Activated CD8-positive, alpha-beta T cell treated with anti-CD3 and anti-CD28 coated beads for 36 hours (primary cell): Measurements from ENCODE around the gene TMIE. TPM values are rescaled to one million over a fixed set of nuclear protein-coding genes. Genes with fewer than 3 reads are reported as not detected.
"Not testable (repeated sequence)": the region's sequence is repeated elsewhere in the genome, so short reads cannot be mapped to it uniquely, and the experiment has no call there.

Experiments used
- ATAC-seq: fragments of 200-7000 bp; cut with Tn5 transposase; one replicate; pipeline ENCODE4 v1.10.0; 2021; ENCODE audit warnings: mild to moderate bottlenecking, moderate library complexity
- CTCF ChIA-PET: fragments of 350-600 bp; sonication (Branson Sonifier 250); formaldehyde crosslinking; loops from one replicate; lab custom pipeline; 2021; ENCODE audit warnings: antibody characterized with exemption; lab: Charles Lee
- POLR2A ChIA-PET: fragments of 350-600 bp; sonication (Branson Sonifier 250); formaldehyde crosslinking; loops from one replicate; lab custom pipeline; 2021; ENCODE audit warnings: antibody characterized with exemption; lab: Charles Lee
- DNase-seq: peaks from one replicate; pipeline ENCODE4 v3.0.0-alpha.2; 2020
- H3K27ac Mint-ChIP-seq: one replicate; pipeline ENCODE4 v1.8.0; 2021; ENCODE audit warnings: mild to moderate bottlenecking, mixed read lengths
- H3K27me3 Mint-ChIP-seq: one replicate; pipeline ENCODE4 v1.8.0; 2021; ENCODE audit warnings: mixed read lengths
- H3K36me3 Mint-ChIP-seq: one replicate; pipeline ENCODE4 v1.8.0; 2021; ENCODE audit warnings: low read depth, mixed read lengths
- H3K4me1 Mint-ChIP-seq: one replicate; pipeline ENCODE4 v1.8.0; 2021; ENCODE audit warnings: low read depth, mixed read lengths
- H3K4me3 Mint-ChIP-seq: one replicate; pipeline ENCODE4 v1.8.0; 2021; ENCODE audit warnings: mild to moderate bottlenecking, moderate library complexity, mixed read lengths
- H3K9me3 Mint-ChIP-seq: one replicate; pipeline ENCODE4 v1.8.0; 2021; ENCODE audit warnings: mixed read lengths
- CTCF ChIP-seq: fragments of 200-600 bp; IDR thresholded peaks from one replicate; pipeline ENCODE4 v1.8.0; 2022; ENCODE audit warnings: antibody characterized with exemption, mild to moderate bottlenecking
- intact Hi-C: fragments of 100-400 bp; cut with micrococcal nuclease; formaldehyde crosslinking; loops from one replicate; pipeline ENCODE4 v1.10.0; 2022
- total RNA-seq, 2 experiments: library from RNA; stranded (reverse); gene quantifications; one replicate each; pipeline ENCODE4 v1.2.3, GENCODE V29; 2021

TMIE gene
- total RNA-seq, 2 experiments from 2014 or later = 0.81 to 0.90 TPM

- ChIA-PET POLR2A (no interaction called here), CTCF (no interaction called here)
- no peak for ATAC-seq
- Mint-ChIP-seq H3K36me3 (no peaks in the 10 kb centered on the region), H3K27ac (no peak overlapping the region), H3K9me3 (no peaks in the 10 kb centered on the region), H3K4me1 (no peaks in the 10 kb centered on the region), H3K27me3 (peaks cover 2% of the 10 kb centered on the region), H3K4me3 (no peak overlapping the region)
- intact Hi-C loops = no loop called here
- no peak for TF ChIP-seq CTCF
- no peak for DNase-seq
These were observed 41.9 kb downstream of the TMIE start for GRCh38 chr3:46742992-46743585.

GRCh38 chr3:46746711-46747110, 45.5 kb downstream of the TMIE start:
- ATAC-seq = no peak
- CTCF ChIA-PET = interaction anchor here (0.9 kb wide), 1 partner anchor 258 kb away, joined by 3 read pairs; no protein-coding TSS in a partner anchor
- no peak for DNase-seq
- Mint-ChIP-seq H3K27me3 (no peaks in the 10 kb centered on the region), H3K9me3 (no peaks in the 10 kb centered on the region), H3K4me3 (no peak overlapping the region), H3K27ac (no peak overlapping the region), H3K36me3 (no peaks in the 10 kb centered on the region), H3K4me1 (no peaks in the 10 kb centered on the region)
- intact Hi-C loops = no loop called here
- TF ChIP-seq CTCF = no peak
- POLR2A ChIA-PET = interaction anchor here (0.6 kb wide), 1 partner anchor 327 kb away, joined by 3 read pairs; no protein-coding TSS in a partner anchor

GRCh38 chr3:46748170-46748569, 47.0 kb downstream of the TMIE start:
- ChIA-PET POLR2A (interaction anchor here (1.1 kb wide), 1 partner anchor 10 kb away, joined by 3 read pairs; no protein-coding TSS in a partner anchor), CTCF (no interaction called here)
- Mint-ChIP-seq H3K4me3 (no peak overlapping the region), H3K4me1 (no peaks in the 10 kb centered on the region), H3K9me3 (no peaks in the 10 kb centered on the region), H3K27ac (no peak overlapping the region), H3K27me3 (no peaks in the 10 kb centered on the region), H3K36me3 (no peaks in the 10 kb centered on the region)
- no peak for DNase-seq
- ATAC-seq = no peak
- intact Hi-C loops = no loop called here
- no peak for TF ChIP-seq CTCF

- Mint-ChIP-seq H3K9me3 (no peaks in the 10 kb centered on the region), H3K27ac (no peak overlapping the region), H3K4me1 (peaks cover 2% of the 10 kb centered on the region), H3K36me3 (no peaks in the 10 kb centered on the region), H3K4me3 (no peak overlapping the region), H3K27me3 (no peaks in the 10 kb centered on the region)
- CTCF ChIA-PET = no interaction called here
- DNase-seq (no peak), ATAC-seq (no peak)
- POLR2A ChIA-PET = interaction anchor here (0.8 kb wide), 1 partner anchor 27 kb away, joined by 3 read pairs; no protein-coding TSS in a partner anchor
- intact Hi-C loops = no loop called here
- TF ChIP-seq CTCF = no peak
These were observed 47.9 kb downstream of the TMIE start for GRCh38 chr3:46749129-46749528.

- no peaks in the 10 kb centered on the region for H3K9me3 Mint-ChIP-seq
- DNase-seq (no peak), ATAC-seq (no peak)
- no peaks in the 10 kb centered on the region for H3K27me3 Mint-ChIP-seq
- POLR2A ChIA-PET = no interaction called here
- no peak for TF ChIP-seq CTCF
- CTCF ChIA-PET = no interaction called here
- peaks cover 2% of the 10 kb centered on the region for H3K4me1 Mint-ChIP-seq
- H3K4me3 Mint-ChIP-seq = no peak overlapping the region
- H3K36me3 Mint-ChIP-seq = no peaks in the 10 kb centered on the region
- intact Hi-C loops = no loop called here
- no peak overlapping the region for H3K27ac Mint-ChIP-seq
These were observed 49.4 kb downstream of the TMIE start for GRCh38 chr3:46750555-46751038.

GRCh38 chr3:46753127-46753526, 51.9 kb downstream of the TMIE start:
- H3K27ac Mint-ChIP-seq, H3K36me3 Mint-ChIP-seq, H3K4me3 Mint-ChIP-seq, H3K27me3 Mint-ChIP-seq, H3K9me3 Mint-ChIP-seq, intact Hi-C loops, H3K4me1 Mint-ChIP-seq, POLR2A ChIA-PET: not testable (repeated sequence)
- CTCF ChIA-PET = interaction anchor here (0.7 to 1.3 kb wide), 2 partner anchors 11 to 59 kb away, joined by 3 to 4 read pairs; no protein-coding TSS in a partner anchor
- ATAC-seq = peak; percentile 91
- peak; percentile 60 for DNase-seq
